Measurements from ENCODE around the gene TMEM61.

TMEM61 gene

GRCh38 chr1:54978528-54979326 lies 1.7 kb upstream of the TMEM61 start:
- H3K9me3 ChIP-seq (ENCODE audit: control insufficient read depth, low read length) = no peaks in the 10 kb centered on the region
- H3K9ac ChIP-seq (ENCODE audit: low read length) = no peak overlapping the region
- H3K27me3 ChIP-seq (ENCODE audit: control insufficient read depth, insufficient read depth, low read length) = peaks cover 27% of the 10 kb centered on the region
- no peak overlapping the region for H3K4me3 ChIP-seq (ENCODE audit: low read length)
- H3K4me1 ChIP-seq (ENCODE audit: control insufficient read depth, insufficient read depth, low read length) = peaks cover 7% of the 10 kb centered on the region
- H3K36me3 ChIP-seq (ENCODE audit: control insufficient read depth, insufficient read depth, low read length) = no peaks in the 10 kb centered on the region

- Histone ChIP-seq H3K4me1 (ENCODE audit: control insufficient read depth, insufficient read depth, low read length) (peaks cover 7% of the 10 kb centered on the region), H3K36me3 (ENCODE audit: control insufficient read depth, insufficient read depth, low read length) (no peaks in the 10 kb centered on the region), H3K27me3 (ENCODE audit: control insufficient read depth, insufficient read depth, low read length) (peaks cover 27% of the 10 kb centered on the region), H3K9me3 (ENCODE audit: control insufficient read depth, low read length) (no peaks in the 10 kb centered on the region), H3K9ac (ENCODE audit: low read length) (no peak overlapping the region), H3K4me3 (ENCODE audit: low read length) (no peak overlapping the region)
These were observed 1.0 kb upstream of the TMEM61 start for GRCh38 chr1:54979327-54979891.

- Histone ChIP-seq H3K27me3 (ENCODE audit: control insufficient read depth, insufficient read depth, low read length) (peaks cover 27% of the 10 kb centered on the region), H3K9me3 (ENCODE audit: control insufficient read depth, low read length) (no peaks in the 10 kb centered on the region), H3K9ac (ENCODE audit: low read length) (peak overlapping the region; percentile 55), H3K36me3 (ENCODE audit: control insufficient read depth, insufficient read depth, low read length) (no peaks in the 10 kb centered on the region), H3K4me1 (ENCODE audit: control insufficient read depth, insufficient read depth, low read length) (peaks cover 7% of the 10 kb centered on the region), H3K4me3 (ENCODE audit: low read length) (no peak overlapping the region)
These were observed 341 bp upstream of the TMEM61 start for GRCh38 chr1:54980046-54980527.

- H3K4me3 ChIP-seq (ENCODE audit: low read length) = no peak overlapping the region
- H3K4me1 ChIP-seq (ENCODE audit: control insufficient read depth, insufficient read depth, low read length) = peaks cover 7% of the 10 kb centered on the region
- no peaks in the 10 kb centered on the region for H3K36me3 ChIP-seq (ENCODE audit: control insufficient read depth, insufficient read depth, low read length)
- peak overlapping the region; percentile 61 for H3K9ac ChIP-seq (ENCODE audit: low read length)
- H3K27me3 ChIP-seq (ENCODE audit: control insufficient read depth, insufficient read depth, low read length) = peaks cover 27% of the 10 kb centered on the region
- H3K9me3 ChIP-seq (ENCODE audit: control insufficient read depth, low read length) = no peaks in the 10 kb centered on the region
These were observed 1.0 kb downstream of the TMEM61 start for GRCh38 chr1:54981466-54981865.

- no peaks in the 10 kb centered on the region for H3K36me3 ChIP-seq (ENCODE audit: control insufficient read depth, insufficient read depth, low read length)
- no peaks in the 10 kb centered on the region for H3K9me3 ChIP-seq (ENCODE audit: control insufficient read depth, low read length)
- H3K4me3 ChIP-seq (ENCODE audit: low read length) = no peak overlapping the region
- no peak overlapping the region for H3K9ac ChIP-seq (ENCODE audit: low read length)
- H3K4me1 ChIP-seq (ENCODE audit: control insufficient read depth, insufficient read depth, low read length) = peaks cover 7% of the 10 kb centered on the region
- peaks cover 27% of the 10 kb centered on the region for H3K27me3 ChIP-seq (ENCODE audit: control insufficient read depth, insufficient read depth, low read length)
These were observed 2.3 kb downstream of the TMEM61 start for GRCh38 chr1:54982739-54983138.

GRCh38 chr1:54984131-54984842 lies 3.9 kb downstream of the TMEM61 start:
- Histone ChIP-seq H3K27me3 (ENCODE audit: control insufficient read depth, insufficient read depth, low read length) (peaks cover 20% of the 10 kb centered on the region), H3K36me3 (ENCODE audit: control insufficient read depth, insufficient read depth, low read length) (no peaks in the 10 kb centered on the region), H3K4me3 (ENCODE audit: low read length) (no peak overlapping the region), H3K9me3 (ENCODE audit: control insufficient read depth, low read length) (no peaks in the 10 kb centered on the region), H3K9ac (ENCODE audit: low read length) (no peak overlapping the region), H3K4me1 (ENCODE audit: control insufficient read depth, insufficient read depth, low read length) (peaks cover 15% of the 10 kb centered on the region)

GRCh38 chr1:54985556-54985955 lies 5.1 kb downstream of the TMEM61 start:
- Histone ChIP-seq H3K4me3 (ENCODE audit: low read length) (no peak overlapping the region), H3K36me3 (ENCODE audit: control insufficient read depth, insufficient read depth, low read length) (no peaks in the 10 kb centered on the region), H3K9me3 (ENCODE audit: control insufficient read depth, low read length) (no peaks in the 10 kb centered on the region), H3K27me3 (ENCODE audit: control insufficient read depth, insufficient read depth, low read length) (peaks cover 8% of the 10 kb centered on the region), H3K9ac (ENCODE audit: low read length) (no peak overlapping the region), H3K4me1 (ENCODE audit: control insufficient read depth, insufficient read depth, low read length) (peaks cover 14% of the 10 kb centered on the region)

GRCh38 chr1:54986025-54986424 lies 5.6 kb downstream of the TMEM61 start:
- Histone ChIP-seq H3K9me3 (ENCODE audit: control insufficient read depth, low read length) (no peaks in the 10 kb centered on the region), H3K4me1 (ENCODE audit: control insufficient read depth, insufficient read depth, low read length) (peaks cover 14% of the 10 kb centered on the region), H3K27me3 (ENCODE audit: control insufficient read depth, insufficient read depth, low read length) (peaks cover 6% of the 10 kb centered on the region), H3K9ac (ENCODE audit: low read length) (no peak overlapping the region), H3K36me3 (ENCODE audit: control insufficient read depth, insufficient read depth, low read length) (no peaks in the 10 kb centered on the region), H3K4me3 (ENCODE audit: low read length) (no peak overlapping the region)

- Histone ChIP-seq H3K27me3 (ENCODE audit: control insufficient read depth, insufficient read depth, low read length) (peaks cover under 1% of the 10 kb centered on the region), H3K9ac (ENCODE audit: low read length) (no peak overlapping the region), H3K9me3 (ENCODE audit: control insufficient read depth, low read length) (no peaks in the 10 kb centered on the region), H3K4me1 (ENCODE audit: control insufficient read depth, insufficient read depth, low read length) (peaks cover 14% of the 10 kb centered on the region), H3K36me3 (ENCODE audit: control insufficient read depth, insufficient read depth, low read length) (no peaks in the 10 kb centered on the region), H3K4me3 (ENCODE audit: low read length) (no peak overlapping the region)
These were observed 6.1 kb downstream of the TMEM61 start for GRCh38 chr1:54986533-54986932.

- Histone ChIP-seq H3K4me3 (ENCODE audit: low read length) (no peak overlapping the region), H3K27me3 (ENCODE audit: control insufficient read depth, insufficient read depth, low read length) (no peaks in the 10 kb centered on the region), H3K9me3 (ENCODE audit: control insufficient read depth, low read length) (no peaks in the 10 kb centered on the region)
These were observed 7.0 kb downstream of the TMEM61 start for GRCh38 chr1:54987427-54987826.

GRCh38 chr1:54987919-54988705 lies 7.7 kb downstream of the TMEM61 start:
- H3K4me1 ChIP-seq (ENCODE audit: control insufficient read depth, insufficient read depth, low read length) = peaks cover 14% of the 10 kb centered on the region
- H3K4me3 ChIP-seq (ENCODE audit: low read length) = no peak overlapping the region
- no peaks in the 10 kb centered on the region for H3K9me3 ChIP-seq (ENCODE audit: control insufficient read depth, low read length)
- no peak overlapping the region for H3K9ac ChIP-seq (ENCODE audit: low read length)
- no peaks in the 10 kb centered on the region for H3K27me3 ChIP-seq (ENCODE audit: control insufficient read depth, insufficient read depth, low read length)
- H3K36me3 ChIP-seq (ENCODE audit: control insufficient read depth, insufficient read depth, low read length) = no peaks in the 10 kb centered on the region

More at GRCh38 chr1:54987427-54987826, 7.0 kb downstream of the TMEM61 start:
- Histone ChIP-seq H3K36me3 (ENCODE audit: control insufficient read depth, insufficient read depth, low read length) (no peaks in the 10 kb centered on the region), H3K9ac (ENCODE audit: low read length) (no peak overlapping the region), H3K4me1 (ENCODE audit: control insufficient read depth, insufficient read depth, low read length) (peaks cover 14% of the 10 kb centered on the region)

All from mucosa of stomach (tissue), 1 donor.